NCI-H2171 treated with DMSO at 0.1 percent for 48 hours (cell line): ENCODE data around the gene GABARAPL2.
A peak's percentile ranks its signal among the peaks of the same experiment; 100 is the strongest.
"Not testable (repeated sequence)": the region's sequence is repeated elsewhere in the genome, so short reads cannot be mapped to it uniquely, and the experiment has no call there.

Experiments used
- DNase-seq: peaks from one replicate; lab custom pipeline; 2025; lab: John Stamatoyannopoulos, UW

Gene GABARAPL2, protein sequence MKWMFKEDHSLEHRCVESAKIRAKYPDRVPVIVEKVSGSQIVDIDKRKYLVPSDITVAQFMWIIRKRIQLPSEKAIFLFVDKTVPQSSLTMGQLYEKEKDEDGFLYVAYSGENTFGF

DNA sequence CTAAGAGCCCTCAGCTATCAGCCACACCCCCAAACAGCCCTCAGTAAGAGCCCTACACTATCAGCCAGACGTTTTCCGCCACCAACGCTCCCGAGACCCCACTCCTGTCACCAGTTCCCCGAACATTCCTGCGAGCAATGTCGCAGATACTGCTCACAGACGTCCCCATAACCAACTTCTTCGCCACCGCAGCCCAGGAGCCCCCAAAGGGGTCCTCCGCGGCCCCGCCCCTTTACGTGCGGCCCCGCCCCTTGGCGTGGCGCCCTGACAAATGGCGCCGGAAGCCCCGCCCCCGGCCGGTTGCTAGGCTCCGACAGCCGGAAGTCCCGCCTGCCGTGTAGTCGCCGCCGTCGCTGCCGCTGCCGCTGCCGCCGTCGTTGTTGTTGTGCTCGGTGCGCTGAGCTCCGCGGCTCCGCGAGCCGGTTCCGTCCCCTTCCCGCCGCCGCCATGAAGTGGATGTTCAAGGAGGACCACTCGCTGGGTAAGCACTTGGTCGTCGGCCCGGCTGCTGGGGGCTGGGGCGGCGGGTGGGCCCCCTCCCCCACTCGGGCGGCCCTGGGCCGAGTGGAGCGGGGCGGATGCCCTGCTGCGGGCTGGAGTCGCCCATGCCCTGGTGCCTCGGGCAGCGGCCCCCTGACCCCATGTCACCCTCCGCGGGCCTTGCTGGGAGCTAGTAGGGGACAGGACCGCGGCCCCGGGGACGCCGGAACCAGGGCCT is at the start of gene GABARAPL2:
Gene GABARAPL2, plus strand, starts transcription at position 340 of the 718 bp plus-strand sequence. Its CDS starts 108 bp downstream, at position 448.
- DNase-seq = peak; percentile 89

DNA sequence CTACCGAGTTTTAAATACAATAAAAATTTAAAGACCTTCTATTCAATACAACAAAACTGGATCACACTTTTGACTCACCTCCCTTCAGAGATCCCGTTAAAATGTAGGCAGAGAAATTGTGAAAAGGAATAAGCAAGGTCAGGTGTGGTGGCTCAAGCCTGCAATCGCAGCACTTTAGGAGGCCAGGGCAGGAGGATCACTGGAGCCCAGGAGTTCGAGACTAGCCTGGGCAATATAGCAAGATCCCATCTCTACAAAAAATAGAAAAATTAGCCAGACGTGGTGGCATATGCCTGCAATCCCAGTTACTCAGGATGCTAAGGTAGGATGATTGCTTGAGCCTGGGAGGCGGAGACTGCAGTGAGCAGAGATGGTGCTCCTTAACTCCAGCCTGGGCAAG is 47.0 kb upstream of the GABARAPL2 start:
- DNase-seq = no peak

DNA sequence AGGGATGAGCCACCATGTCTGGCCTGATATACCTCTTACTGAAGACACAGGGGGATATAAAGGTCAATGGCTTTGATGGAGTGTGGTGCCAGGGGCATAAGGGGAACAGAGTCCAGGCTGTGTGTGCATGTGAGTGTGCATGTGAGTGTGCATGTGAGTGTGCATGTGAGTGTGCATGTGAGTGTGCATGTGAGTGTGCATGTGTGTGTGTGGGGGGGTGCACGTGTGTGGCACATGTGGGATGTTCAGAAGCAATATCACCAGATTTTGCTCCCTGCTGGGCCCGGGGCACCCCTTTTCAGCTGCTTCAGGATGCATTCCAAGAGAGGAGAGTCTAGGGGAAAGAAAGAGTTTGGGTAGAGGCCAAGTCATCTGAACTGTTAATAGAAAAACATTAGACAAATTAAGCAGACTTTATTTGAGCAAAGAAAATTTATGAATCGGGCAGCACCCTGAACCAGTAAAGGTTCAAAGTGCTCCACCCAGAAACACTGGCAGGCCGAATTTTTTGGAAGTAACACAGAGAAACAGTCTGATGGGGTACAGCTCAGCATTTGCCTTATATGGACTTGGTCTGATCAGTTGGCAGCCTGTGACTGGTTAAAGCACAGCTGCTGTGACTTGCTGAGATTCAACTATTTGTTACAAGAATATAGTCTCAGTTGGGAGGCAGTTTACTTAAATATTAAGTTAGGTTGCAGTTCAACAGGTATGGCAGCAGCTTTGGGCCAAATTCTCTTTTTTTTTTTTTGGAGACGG is 40.0 kb upstream of the GABARAPL2 start:
- DNase-seq = no peak

DNA sequence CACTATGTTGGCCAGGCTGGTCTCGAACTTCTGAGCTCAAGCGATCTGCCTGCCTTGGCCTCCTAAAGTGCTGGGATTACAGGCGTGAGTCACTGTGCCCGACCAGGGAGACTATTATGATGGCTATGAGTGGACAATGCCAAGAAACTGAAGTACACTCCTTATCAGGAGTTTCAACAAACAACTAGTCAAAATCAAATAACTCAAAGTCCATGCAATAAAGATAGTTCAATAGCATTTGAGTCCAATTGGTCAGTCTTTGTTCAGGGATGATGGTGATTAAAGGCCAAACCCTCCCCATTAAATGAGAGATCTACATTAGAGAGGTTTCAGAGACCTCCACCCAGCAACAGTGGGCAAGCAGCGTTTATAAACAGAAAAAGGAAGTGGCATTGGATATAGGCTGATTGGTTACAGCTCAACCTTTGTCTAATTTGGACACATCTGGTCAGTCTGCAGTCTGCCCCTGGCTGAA is 38.3 kb upstream of the GABARAPL2 start:
- no peak for DNase-seq

DNA sequence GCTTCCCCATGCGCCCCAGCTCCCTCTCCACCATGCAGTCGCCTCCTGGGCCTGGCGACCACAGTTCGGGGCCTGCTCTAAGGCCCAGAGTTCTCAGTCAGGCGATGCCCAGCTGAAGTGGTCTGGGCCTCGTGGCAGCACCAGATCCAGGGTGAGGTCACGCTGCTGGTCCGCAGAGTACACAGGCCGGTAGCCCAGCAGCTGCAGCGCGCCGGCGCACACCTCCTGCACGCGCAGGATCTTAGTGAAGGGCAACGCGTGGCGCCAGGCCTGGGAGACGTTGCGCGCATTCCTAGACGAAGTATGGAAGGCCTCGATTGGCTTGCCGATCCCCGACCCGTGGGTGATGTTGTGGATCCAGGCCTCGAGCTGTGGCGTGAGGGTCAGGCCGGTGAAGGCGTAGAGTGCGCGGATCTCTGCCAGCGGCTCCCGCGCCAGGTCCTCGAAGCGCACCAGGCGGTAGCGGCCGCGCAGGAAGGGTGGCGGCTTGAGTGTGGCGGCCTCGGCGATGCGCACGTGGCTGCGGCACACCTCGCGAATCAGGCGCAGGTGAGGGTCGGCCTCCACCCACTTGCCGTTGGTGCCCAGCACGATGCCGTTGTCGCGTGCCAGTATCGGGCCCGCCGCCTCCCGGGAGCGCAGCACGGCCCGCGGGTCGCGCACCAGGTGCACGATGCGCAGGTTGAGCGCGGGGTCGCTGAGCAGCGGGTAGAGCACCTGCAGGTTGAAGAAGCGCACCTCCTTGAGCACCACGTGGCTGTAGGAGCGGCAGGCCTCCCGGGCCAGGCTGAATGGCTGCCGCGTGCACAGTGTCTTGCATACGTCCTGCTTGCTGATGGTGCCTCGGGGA is 36.9 kb upstream of the GABARAPL2 start:
- DNase-seq = no peak

DNA sequence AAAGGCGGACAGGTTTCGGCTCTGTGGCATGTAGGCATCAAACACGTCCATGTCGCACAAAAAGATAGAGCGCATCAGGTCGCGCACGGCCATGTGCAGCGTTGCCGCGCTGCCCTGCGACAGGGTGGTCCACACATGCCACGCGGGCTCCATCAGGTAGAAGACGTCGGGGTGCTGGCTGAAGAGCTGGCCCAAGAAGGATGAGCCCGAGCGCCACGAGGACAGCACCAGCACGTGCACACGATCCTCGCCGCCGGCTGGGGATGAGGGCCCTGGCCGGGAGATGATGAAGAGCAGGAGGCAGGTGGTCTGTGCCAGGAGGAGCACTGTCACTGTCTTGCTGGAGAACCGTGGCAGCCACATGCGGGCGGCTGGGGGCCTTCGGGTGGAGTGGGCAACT is 36.2 kb upstream of the GABARAPL2 start:
- DNase-seq = no peak

DNA sequence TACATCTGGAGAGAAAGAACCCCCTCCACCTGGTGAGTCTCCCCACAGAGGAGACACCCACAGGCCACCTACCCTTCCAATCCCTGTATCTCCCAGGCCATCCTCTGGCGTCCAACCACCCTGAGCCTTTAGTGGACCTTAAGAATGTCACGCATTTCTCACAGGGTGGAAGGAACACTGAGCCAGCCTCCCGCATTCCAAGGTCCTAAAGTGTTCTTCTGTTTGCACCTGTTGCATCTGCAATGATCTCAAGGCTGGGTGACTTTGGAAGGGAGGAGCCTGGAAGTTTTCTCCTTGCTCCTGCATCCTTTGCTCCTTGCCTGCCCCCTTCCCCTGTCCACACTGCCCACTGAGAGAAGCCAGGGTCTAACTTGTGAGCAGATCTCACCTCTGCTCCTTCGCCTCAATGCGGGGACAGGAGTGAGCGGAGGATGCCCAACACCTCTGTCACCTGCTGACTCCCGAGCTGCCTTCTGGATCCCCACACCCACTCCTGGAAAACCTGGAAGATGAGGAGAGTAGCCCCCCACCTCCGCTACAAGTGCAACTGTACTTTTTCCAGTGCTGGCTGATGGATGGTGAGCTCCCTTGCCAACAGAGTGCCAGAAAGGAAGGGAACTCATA is 33.9 kb upstream of the GABARAPL2 start:
- DNase-seq = no peak

DNA sequence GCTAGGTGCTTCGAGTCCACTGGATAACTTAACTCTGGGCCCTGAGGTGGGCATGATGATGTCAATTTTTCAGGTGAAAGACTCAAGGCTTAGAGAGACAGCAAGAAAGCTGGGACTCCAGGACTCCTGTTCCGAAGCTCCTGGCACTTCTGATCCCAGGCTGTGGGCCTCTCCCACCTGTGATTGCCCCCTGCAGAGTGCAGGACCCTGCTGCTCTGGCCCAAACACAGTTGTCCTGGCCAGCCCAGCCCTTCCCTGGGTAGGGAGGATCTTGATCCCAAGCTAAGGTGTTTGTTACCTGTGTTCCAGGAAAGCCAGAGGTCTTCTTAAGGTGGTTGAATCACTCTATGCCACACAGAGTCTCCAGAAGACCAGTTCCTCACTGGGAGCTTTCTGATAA is 33.4 kb upstream of the GABARAPL2 start:
- DNase-seq = no peak

DNA sequence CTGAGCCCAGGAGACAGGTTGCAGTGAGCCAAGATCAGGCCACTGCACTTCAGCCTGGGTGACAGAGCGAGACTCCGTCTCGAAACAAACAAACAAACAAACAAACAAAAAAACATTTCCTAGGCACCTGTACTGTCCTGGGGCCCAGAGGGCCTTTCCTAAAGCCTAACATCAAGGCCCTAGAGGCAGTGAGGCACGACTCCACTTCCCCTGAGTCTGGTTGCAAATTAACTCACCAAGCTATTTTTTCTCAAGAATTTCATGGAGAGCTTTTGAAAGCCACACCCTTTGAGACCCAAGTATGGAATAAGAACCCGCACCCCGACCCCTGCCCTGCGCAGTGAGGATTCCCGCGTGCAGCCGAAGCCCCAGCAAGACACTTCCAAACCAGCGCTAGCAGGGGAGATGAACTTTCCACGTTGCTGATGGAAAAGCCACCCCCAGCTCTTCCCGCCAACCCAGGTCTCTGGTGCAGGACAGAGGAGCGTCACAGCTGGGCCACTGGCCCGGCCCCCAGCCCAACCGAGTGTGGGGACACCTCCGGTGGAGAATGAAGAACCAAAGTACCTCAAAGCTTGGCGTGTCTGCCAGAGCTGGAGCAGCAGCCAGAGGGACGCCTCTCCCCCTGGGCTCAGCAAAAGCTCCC is 31.5 kb upstream of the GABARAPL2 start:
- no peak for DNase-seq

DNA sequence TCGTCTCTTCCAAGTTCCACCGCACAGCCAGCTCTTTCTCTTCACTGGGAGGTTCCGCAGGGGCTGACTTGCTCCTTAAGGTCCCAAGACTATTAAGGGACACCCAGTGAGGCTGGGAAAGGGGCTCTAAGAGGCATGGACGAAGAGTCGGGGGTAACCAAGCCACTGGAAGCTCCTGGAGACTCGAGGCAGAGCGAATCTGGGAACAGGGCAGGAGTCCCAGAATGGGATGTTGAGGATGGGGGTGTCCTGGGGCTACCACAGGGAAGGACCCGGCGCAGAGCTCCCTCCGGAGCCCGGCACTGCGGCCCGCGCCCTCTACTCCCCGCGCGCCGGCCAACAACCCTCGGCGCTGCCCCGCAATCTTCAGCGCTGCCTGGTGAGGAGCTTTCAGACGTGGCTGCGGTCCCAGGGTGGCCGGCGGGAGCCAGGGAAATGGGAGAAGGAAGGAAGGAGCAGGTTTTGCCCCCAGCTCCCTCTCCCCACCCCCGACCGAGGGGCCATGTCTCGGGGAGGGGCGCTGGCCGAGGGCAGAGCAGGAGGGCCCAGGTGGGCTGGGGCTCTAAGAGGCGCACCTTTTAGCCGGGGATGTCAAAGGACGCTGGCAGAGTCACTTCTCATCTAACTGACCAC is 30.9 kb upstream of the GABARAPL2 start:
- no peak for DNase-seq

DNA sequence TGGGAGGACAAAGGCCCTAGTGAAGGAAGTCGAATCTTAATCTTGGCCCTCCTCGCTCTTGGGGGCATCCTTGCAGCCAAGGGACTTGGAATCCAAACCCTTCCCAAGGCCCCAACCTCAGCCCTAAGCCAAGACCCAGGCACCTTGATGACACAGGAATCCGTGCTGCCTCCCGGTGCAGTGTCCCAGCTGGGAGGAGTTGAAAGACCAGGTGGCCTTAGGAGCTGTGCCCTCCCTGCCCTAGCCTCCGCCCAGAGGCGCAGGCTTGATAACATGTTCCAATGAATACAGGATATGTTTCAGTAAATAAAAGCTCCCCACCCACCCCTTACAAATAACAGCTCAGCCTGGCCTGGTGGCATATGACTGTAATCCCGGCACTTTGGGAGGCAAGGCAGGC is 30.3 kb upstream of the GABARAPL2 start, which contains the start of gene CHST5:
Gene CHST5, minus strand, starts transcription at position 208 of the 400 bp plus-strand sequence. CDS start 5,724 bp downstream, outside the sequence.
- DNase-seq = no peak

DNA sequence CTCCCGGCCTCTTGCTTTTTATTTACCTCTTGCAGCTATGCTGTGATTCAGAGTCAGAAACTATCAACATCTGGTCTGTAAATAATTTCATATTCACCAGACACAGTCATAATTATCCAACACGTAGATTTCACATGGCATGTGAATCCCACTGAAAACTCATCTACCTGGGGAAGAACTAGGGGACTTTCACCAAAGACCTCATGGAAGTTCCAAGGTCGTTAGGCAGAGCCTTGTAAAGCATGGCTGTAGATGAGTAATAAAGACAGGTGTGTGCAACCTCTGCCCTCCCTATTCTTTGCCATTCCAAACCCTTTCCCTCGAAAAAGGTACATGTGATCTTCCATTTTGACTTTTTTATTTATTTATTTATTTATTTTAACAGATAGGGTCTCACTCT is 28.4 kb upstream of the GABARAPL2 start:
- DNase-seq = no peak

DNA sequence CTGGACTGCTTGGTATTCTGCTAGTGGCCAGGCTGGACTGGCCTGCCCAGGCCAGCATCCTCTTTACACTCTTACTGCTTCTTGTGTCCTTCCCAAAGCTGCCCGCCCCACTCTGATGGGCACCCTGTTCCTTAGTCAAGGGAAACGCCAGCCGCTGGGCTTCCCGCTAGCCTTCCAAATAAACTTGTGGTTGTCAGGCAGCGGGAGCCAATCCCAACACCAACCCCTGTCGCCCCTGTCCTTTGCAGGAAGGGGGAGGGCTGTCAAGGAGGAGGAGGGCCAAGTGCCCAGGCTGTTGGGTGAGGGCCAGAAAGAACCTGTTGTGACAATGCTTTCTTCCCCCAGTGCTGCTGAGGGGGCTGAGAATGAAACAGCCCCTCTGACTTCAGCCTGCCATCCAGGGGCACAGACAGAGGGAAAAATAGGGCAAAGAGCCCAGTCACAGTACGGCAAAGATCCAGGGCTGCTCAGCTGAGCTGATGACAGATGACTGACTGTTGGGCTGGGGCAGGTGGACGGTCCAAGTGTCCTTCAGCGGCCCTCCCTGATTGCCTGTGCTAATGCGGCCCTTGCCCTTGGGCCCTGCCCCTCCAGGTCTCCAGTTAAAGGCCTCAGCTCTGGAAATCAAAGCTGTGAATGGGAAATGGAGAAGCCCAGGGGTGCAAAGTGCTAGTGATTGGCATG is 27.2 kb upstream of the GABARAPL2 start:
- DNase-seq = not testable (repeated sequence)

DNA sequence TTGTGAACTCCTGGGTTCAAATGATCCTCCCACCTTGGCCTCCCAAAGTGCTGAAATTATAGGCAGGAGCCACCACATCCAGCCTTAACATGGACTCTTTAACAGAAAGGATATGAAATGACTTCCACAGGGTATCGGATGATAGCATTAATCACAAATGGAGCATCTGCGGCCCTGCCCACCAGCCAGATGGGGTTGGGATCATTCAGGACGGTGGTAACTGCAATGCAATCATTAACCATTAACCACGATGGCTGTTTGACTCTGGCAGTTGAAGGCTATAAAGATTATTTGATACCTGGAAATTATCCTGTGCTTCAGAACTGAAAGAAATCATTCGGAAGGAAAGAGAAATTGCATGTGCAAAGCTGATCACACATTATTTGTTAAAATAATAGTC is 24.9 kb upstream of the GABARAPL2 start:
- DNase-seq = peak; percentile 21

DNA sequence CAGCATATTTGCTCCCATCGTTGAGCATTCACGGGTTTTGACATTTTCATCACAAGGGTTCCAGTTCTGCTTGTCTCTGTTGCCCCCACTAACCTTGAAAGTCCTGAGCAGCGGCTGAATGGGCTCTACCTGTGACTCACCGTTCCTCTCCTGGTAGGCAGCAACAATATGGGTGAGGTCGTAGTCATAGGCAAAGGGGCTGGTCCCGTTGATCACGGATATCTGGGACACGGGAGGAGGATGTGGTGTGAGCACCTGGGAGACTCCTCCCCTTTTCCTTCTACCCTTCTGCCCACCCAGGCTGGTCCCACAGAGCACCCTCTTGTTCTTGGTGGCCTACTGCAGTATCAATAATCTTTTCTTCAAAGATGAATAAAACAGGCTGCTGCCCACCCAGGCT is 23.7 kb upstream of the GABARAPL2 start:
- DNase-seq = not testable (repeated sequence)

DNA sequence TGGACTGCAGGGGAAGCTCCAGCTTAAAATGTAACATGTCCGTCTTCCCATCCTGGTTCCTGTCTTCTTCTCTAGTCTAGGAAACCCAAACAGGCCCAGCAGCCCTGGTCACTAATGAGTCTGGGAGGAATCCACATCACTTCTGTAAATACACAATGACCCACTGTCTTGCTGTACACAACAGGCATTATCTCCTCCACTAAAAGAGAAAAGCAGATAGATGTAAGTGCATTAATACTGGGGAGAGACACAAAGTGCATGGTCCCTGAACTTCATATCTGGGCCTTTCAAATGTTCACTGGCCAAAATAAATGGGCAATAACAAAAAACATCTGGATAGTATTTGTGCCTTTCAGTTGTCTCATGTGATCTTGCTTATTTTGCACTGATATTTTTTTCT is 20.3 kb upstream of the GABARAPL2 start:
- not testable (repeated sequence) for DNase-seq

DNA sequence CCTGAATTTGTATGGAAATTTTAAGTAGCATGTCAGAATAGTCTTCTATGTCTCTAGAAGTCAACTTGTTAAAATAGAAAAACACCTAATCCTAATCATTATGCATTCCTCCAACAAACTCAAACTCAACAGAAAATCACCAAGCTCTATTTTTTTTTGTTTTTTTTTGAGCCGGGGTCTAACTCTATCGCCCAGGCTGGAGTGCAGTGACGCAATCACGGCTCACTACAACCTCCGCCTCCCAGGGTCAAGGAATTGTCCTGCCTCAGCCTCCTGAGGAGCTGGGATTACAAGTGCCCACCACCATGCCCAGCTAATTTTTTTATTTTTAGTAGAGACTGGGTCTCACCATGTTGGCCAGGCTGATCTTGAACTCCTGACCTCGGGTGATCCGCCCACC is 19.9 kb upstream of the GABARAPL2 start:
- no peak for DNase-seq

DNA sequence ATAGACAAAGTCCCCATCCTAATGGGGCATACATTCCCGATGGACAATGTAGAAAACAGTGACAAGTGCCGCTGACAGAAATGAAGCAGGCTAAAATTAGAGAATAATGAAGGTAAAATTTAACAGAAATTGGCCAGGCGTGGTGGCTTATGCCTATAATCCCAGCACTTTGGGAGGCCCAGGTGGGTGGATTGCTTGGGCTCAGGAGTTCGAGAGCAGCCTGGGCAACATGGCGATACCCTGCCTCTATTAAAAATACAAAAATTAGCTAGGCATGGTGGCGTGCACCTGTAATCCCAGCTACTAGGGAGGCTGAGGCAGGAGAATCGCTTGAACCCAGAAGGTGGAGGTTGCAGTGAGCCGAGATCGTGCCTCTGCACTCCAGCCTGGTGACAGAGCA is 17.7 kb upstream of the GABARAPL2 start:
- not testable (repeated sequence) for DNase-seq

DNA sequence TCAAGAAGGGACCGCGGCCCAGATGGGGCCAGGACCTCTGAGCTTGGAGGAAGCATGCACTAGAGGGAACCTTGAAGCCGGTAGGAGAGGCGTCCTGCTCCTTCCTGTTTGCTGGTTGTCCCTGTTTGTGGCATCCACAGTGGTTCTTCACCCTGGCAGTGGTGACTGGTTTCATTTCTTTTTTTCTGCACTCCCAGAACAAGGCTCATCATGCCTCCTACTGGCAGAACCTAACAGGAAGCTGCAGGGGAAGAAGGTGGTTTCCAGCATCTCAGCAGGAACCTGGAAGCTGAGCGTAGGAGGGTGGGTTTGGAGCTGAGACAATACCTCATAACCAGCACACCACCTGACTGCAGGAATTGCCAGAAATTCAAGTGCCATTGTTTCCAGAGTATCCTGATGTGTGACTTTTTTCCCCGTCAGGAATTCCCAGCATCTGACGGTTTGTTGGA is 15.9 kb upstream of the GABARAPL2 start:
- no peak for DNase-seq

DNA sequence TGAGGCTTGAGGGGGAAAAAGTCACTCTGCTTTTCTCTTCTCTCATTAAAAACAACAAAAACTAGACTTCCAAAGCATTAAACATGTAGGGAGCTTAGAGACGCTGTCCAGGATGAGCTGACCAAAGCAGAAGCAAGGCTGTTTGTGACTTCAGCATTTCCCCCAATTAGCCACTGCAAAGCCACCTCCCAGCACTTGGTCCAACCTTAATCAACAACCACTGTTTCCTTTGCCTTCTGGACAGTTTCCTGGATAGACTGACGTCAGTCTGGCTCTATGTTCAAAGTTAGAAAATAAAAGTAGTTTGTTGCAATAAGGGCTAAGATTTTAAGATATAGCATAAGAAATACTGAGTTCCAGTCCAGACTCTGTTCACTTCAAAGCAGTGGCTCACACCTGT is 13.2 kb upstream of the GABARAPL2 start:
- DNase-seq = no peak
